Stomach (tissue), 9 donors: Measurements from ENCODE around the gene LIMS2. TPM values are rescaled to one million over a fixed set of nuclear protein-coding genes. Genes with fewer than 3 reads are reported as not detected.

Experiments
- DNase-seq, 2 donors: peaks; one replicate each; pipeline versions ENCODE4 v3.0.0 to v3.0.0-alpha.2; 2013 to 2019
- H3K27ac ChIP-seq, 5 donors: fragments of 200-600 bp in 4 of 5; sonication (generic) in 4 of 5; one replicate each; pipeline ENCODE4 v1.5.1; 2013 to 2019; ENCODE audit warnings: mild to moderate bottlenecking in 1 of 5, moderate library complexity in 1 of 5
- H3K27me3 ChIP-seq, 3 donors: fragments of 200-600 bp; sonication (generic); one replicate each; pipeline ENCODE4 v1.5.1; 2017 to 2019; ENCODE audit warnings: mixed run types in 1 of 3
- H3K36me3 ChIP-seq, 4 donors: fragments of 200-600 bp; sonication (generic); 1 replicate in 3 of 4; 2 replicates in 1 of 4; pipeline ENCODE4 v1.5.1; 2016 to 2019
- H3K4me1 ChIP-seq, 4 donors: fragments of 200-600 bp; sonication (generic); one replicate each; pipeline ENCODE4 v1.5.1; 2016 to 2019
- H3K4me3 ChIP-seq, 4 donors: fragments of 200-600 bp; sonication (generic) in 3 of 4; one replicate each; pipeline ENCODE4 v1.5.1; 2016 to 2019; ENCODE audit warnings: mild to moderate bottlenecking in 1 of 4
- H3K9me3 ChIP-seq, 4 donors: fragments of 200-600 bp; sonication (generic); one replicate each; pipeline ENCODE4 v1.5.1; 2016 to 2019
- EP300 ChIP-seq: sonication (generic); formaldehyde crosslinking; IDR thresholded peaks from one replicate; pipeline ENCODE4 v1.6.1; 2017; ENCODE audit warnings: antibody characterized with exemption
- POLR2A ChIP-seq, 4 donors: fragments of 450-650 bp; IDR thresholded peaks; one replicate each; pipeline ENCODE4 v1.6.1; 2016; ENCODE audit warnings: antibody characterized with exemption in 4 of 4, control low read depth in 2 of 4, mild to moderate bottlenecking in 1 of 4, moderate library complexity in 1 of 4
- POLR2AphosphoS5 ChIP-seq, 3 donors: sonication (generic); formaldehyde crosslinking; IDR thresholded peaks; one replicate each; pipeline ENCODE4 v1.6.1; 2016; ENCODE audit warnings: antibody characterized with exemption in 3 of 3
- WGBS, 5 donors: extraction: QIAGEN DNeasy Blood & Tissue Kit in 3 of 5; methylation state at CpG; one replicate each; pipeline versions ENCODE4 v1.1.5 to v1.1.7; 2013 to 2018; 5-methylcytosine and 5-hydroxymethylcytosine counted together
- intact Hi-C: fragments of 100-400 bp; cut with DNase I; formaldehyde crosslinking; loops from one replicate; pipeline ENCODE4 v1.15.1; 2023; ENCODE audit warnings: low total_unique reads
- polyA plus RNA-seq, 3 donors: library from polyadenylated mRNA; stranded (reverse); fragments of 200-250 nt; gene quantifications; one replicate each; pipeline ENCODE4 v1.2.3, GENCODE V29; 2013
- total RNA-seq, 5 donors: library from RNA; depleted of rRNA; stranded (reverse); fragments of >200 nt; gene quantifications; one replicate each; pipeline versions ENCODE4 v1.1.0 to v1.2.3, GENCODE V29; 2014 to 2016
- TF ChIP-seq, protein P1 (sequence below), 7 experiments: fragments of 450-650 bp in 4 of 7; fragments of 200-600 bp in 3 of 7; sonication (generic) in 3 of 7; IDR thresholded peaks; one replicate each; pipeline ENCODE4 v1.5.1; 2016 to 2019; ENCODE audit warnings: antibody characterized with exemption in 7 of 7, control low read depth in 2 of 7, mild to moderate bottlenecking in 1 of 7
- donor health status: healthy with polysubstance abuse.
- donor health status: Bipolar disorder and iron deficiency.
- donor health status: healthy.

The LIMS2 gene
- total and polyA plus RNA-seq, 8 donors: 30.3 to 94.1 (median 59.5) TPM

DNA sequence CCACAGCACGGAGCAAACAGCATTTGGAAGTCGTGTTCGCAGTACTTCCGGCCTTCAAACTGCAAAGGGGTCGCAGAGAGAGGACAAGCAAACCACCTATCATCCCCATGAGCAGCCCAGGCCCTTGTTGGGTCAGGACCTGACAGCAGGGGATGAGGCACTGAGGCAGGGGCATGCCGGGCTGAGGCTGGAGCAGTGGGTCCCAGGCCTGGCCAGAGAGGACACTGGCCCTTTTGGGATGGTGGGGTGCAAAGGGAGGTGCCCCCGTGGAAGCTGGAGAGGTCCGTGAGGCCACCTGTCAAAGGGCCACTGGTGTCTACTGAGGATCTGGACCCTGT lies 20.5 kb downstream of the LIMS2 start:
- TF ChIP-seq, protein P1, sequence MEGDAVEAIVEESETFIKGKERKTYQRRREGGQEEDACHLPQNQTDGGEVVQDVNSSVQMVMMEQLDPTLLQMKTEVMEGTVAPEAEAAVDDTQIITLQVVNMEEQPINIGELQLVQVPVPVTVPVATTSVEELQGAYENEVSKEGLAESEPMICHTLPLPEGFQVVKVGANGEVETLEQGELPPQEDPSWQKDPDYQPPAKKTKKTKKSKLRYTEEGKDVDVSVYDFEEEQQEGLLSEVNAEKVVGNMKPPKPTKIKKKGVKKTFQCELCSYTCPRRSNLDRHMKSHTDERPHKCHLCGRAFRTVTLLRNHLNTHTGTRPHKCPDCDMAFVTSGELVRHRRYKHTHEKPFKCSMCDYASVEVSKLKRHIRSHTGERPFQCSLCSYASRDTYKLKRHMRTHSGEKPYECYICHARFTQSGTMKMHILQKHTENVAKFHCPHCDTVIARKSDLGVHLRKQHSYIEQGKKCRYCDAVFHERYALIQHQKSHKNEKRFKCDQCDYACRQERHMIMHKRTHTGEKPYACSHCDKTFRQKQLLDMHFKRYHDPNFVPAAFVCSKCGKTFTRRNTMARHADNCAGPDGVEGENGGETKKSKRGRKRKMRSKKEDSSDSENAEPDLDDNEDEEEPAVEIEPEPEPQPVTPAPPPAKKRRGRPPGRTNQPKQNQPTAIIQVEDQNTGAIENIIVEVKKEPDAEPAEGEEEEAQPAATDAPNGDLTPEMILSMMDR (IDR thresholded peaks at IDR 0.05): no peak
- H3K4me3 ChIP-seq: no peak overlapping the region
- intact Hi-C loops: no loop called here
- H3K36me3 ChIP-seq: peaks cover 0 to 27% (median 8%) of the 10 kb centered on the region in 4 donors
- 80 to 92% (median 90%) methylated on average over 8 of the region's 8 CpGs for WGBS, 5 donors
- DNase-seq: no peak
- no peaks in the 10 kb centered on the region for H3K9me3 ChIP-seq
- H3K4me1 ChIP-seq: peaks cover 7 to 92% (median 61%) of the 10 kb centered on the region in 4 donors
- H3K27me3 ChIP-seq: no peaks in the 10 kb centered on the region
- H3K27ac ChIP-seq: peak overlapping the region in 3 of 5 donors; percentile 82 to 90 (median 84)

DNA sequence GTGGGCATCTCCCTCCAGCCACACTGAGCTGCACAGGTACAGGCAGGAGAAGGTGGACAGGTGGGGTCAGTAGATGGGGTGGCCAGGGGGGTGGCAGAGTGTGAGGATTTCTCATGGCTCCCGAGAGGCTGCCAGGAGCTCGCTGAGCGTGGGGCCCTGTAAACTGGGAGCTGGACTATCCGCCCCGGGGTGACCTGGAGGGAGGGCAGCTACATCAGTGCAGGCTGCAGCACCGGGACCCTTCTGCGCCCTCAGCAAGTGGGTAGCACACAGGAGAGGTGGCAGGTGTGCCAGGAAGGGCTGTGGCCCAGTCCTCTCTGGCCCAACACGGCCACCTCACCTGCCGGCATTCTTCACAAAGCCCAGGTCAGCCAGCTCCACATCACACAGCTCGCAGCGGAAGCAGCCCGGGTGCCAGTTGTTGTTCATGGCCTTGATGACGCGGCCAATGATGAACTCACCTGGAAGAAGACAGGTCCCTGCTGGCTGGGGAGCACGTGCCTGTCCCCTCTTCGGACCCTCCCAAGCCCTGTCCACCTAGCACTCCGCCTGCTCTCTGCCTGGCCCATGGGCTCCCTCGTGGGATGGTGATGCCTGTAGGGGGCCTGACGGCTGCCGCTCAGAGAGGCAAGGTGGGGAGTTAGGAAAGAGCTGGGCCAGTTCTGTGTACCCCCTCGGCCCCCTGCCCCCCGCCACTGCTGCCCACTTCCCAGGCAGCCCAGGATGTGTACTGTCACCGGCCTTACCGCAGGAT lies 21.1 kb downstream of the LIMS2 start:
- WGBS, 5 donors: 79 to 91% (median 86%) methylated on average over 17 to 24 of the region's 24 CpGs
- intact Hi-C loops: no loop called here

DNA sequence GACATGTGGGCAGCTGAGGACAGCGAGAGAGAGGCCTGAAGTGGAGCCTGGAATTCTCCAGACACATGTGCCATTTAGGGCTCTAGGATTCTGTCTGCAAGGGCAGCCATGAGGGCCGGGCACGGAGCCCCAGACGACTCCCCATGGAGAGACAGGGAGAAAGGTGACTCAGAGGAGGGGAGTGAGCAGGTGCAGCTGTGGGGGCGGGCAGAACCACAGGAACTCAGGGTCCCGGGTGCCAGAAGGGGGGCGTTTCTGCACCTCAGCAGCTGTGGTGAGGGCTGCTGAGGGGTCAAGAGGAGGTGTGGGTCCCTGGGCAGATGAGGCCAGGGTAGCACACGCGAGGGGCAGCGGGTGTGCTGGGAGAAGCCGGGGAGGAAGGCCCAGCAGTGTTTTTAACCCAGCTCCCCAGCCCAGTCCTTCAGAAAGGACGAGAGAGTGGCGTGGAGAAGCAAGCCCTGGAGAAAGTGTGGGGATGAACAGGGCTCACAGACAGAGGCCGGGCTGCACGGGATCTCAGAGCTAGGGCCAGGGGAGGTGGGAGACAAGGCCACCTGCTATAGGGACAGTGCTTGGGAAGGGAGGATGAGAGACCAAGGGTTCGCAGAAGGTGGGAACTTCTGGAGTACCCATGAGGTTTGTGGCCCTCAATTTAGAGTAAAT lies 21.8 kb downstream of the LIMS2 start:
- Histone ChIP-seq H3K4me1 (peaks cover 16 to 89% (median 62%) of the 10 kb centered on the region in 4 donors), H3K36me3 (peaks cover 0 to 27% (median 8%) of the 10 kb centered on the region in 4 donors), H3K27me3 (no peaks in the 10 kb centered on the region), H3K27ac (peak overlapping the region in 4 of 5 donors; percentile 42 to 90 (median 83)), H3K9me3 (no peaks in the 10 kb centered on the region), H3K4me3 (no peak overlapping the region)
- TF ChIP-seq, protein P1 (IDR thresholded peaks at IDR 0.05): no peak
- TF ChIP-seq EP300 (no peak), POLR2AphosphoS5 (IDR thresholded peaks at IDR 0.05) (no peak), POLR2A (IDR thresholded peaks at IDR 0.05) (no peak)
- intact Hi-C loops: no loop called here
- no peak for DNase-seq
- 73 to 84% (median 76%) methylated on average over 14 to 16 of the region's 16 CpGs for WGBS, 5 donors

More for the DNA sequence above, 21.1 kb downstream of the LIMS2 start:
- Histone ChIP-seq H3K4me3 (no peak overlapping the region), H3K9me3 (no peaks in the 10 kb centered on the region), H3K36me3 (peaks cover 0 to 27% (median 8%) of the 10 kb centered on the region in 4 donors), H3K27ac (peak overlapping the region in 3 of 5 donors; percentile 82 to 90 (median 84)), H3K27me3 (no peaks in the 10 kb centered on the region), H3K4me1 (peaks cover 13 to 92% (median 62%) of the 10 kb centered on the region in 4 donors)
- TF ChIP-seq POLR2AphosphoS5 (IDR thresholded peaks at IDR 0.05) (no peak), POLR2A (IDR thresholded peaks at IDR 0.05) (no peak), EP300 (no peak)
- TF ChIP-seq, protein P1 (IDR thresholded peaks at IDR 0.05): no peak
- no peak for DNase-seq

DNA sequence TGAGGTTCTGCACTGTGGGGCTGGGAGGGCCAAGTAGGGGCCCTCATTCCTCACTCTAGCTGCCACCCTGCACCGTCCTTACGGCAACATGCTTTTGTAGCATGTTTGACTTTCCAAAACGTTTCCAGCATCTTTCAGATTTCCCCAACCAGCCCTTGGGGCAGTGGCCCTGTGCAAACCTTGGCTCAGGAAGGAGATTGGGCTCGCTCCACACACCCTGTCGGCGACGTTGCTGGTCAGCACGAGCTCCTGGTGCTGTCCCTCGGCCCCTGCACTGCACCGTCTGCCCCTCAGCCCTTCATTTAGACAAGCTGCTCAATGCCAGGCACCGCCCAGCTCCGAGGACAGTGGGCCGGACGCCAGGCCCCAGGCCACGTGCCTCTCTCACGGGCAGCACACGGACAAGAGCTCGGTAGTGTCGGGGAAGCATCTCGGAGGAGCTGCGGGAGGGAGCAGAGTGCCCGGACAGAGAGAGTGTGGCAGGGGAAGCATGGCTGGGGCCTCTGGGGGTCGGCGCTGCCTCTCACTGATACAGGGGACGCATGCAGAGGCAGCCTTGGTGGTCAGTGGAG lies 22.5 kb downstream of the LIMS2 start:
- DNase-seq: no peak
- no peaks in the 10 kb centered on the region for H3K9me3 ChIP-seq
- H3K4me1 ChIP-seq: peaks cover 16 to 93% (median 61%) of the 10 kb centered on the region in 4 donors
- H3K27me3 ChIP-seq: no peaks in the 10 kb centered on the region
- peak overlapping the region in 4 of 5 donors; percentile 42 to 90 (median 83) for H3K27ac ChIP-seq
- no peak for TF ChIP-seq EP300
- no peak for TF ChIP-seq POLR2AphosphoS5 (IDR thresholded peaks at IDR 0.05)
- 67 to 77% (median 75%) methylated on average over 23 to 25 of the region's 25 CpGs for WGBS, 5 donors
- intact Hi-C loops: no loop called here
- H3K4me3 ChIP-seq: no peak overlapping the region
- peaks cover 0 to 27% (median 8%) of the 10 kb centered on the region in 4 donors for H3K36me3 ChIP-seq
